ENCODE measurements around the gene C16orf96. TPM values are rescaled to one million over a fixed set of nuclear protein-coding genes. Genes with fewer than 3 reads are reported as not detected.
A peak's percentile ranks its signal among the peaks of the same experiment; 100 is the strongest.

The C16orf96 gene
- total RNA-seq, 1 donor: not detected

DNA sequence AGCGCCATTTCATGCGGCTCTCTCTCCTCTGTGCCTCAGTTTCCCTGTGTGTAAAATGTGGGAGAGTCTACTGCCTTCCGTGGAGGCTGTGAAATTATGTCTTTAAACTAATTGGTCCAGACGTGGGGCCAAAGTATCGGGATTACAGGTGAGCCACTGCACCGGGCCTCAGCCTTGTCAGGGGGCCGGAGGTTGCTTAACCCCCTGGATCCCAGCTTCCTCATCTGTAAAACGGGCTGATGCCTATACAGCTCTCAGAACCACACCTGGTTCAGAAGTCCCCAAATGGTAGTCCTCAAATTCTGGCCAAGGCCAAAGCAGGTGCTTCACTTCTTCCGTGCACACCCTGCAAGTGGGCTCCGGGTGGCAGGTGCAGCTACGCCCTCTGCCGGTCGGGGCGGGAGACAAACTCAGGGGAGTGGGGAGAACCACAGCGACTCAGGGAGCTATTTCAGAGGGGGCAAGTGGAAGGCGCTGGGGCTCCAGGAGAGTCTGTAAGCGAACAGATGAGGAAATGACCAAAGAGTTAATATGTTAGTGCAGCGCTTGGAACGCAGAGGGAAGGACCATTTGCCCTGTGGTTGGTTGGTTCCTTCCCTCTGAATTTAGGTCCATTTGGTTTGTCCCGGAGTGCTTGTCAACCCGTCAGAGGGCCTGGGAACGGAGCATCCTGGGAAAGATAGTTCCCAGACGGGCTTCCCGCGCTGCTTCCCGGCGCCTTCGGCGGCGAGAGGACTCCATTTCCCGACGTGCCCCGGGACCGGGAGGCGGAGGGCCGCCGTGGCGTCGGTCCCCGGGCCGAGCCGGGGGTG, 68.1 kb downstream of the C16orf96 start, which contains the start of gene MGRN1:
MGRN1 (plus strand) TSS at position 812 of the 812 bp plus-strand sequence. CDS start 135 bp downstream, outside the sequence.
- peak; percentile 98 for DNase-seq (ENCODE audit: low read depth)
- H3K4me3 ChIP-seq (ENCODE audit: low read depth, low read length): peak within 1 kb of the TSS; percentile 70
- TF ChIP-seq, protein P1, sequence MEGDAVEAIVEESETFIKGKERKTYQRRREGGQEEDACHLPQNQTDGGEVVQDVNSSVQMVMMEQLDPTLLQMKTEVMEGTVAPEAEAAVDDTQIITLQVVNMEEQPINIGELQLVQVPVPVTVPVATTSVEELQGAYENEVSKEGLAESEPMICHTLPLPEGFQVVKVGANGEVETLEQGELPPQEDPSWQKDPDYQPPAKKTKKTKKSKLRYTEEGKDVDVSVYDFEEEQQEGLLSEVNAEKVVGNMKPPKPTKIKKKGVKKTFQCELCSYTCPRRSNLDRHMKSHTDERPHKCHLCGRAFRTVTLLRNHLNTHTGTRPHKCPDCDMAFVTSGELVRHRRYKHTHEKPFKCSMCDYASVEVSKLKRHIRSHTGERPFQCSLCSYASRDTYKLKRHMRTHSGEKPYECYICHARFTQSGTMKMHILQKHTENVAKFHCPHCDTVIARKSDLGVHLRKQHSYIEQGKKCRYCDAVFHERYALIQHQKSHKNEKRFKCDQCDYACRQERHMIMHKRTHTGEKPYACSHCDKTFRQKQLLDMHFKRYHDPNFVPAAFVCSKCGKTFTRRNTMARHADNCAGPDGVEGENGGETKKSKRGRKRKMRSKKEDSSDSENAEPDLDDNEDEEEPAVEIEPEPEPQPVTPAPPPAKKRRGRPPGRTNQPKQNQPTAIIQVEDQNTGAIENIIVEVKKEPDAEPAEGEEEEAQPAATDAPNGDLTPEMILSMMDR (IDR thresholded peaks at IDR 0.05; ENCODE audit: insufficient read depth, low read depth, low read length): peak; percentile 97

DNA sequence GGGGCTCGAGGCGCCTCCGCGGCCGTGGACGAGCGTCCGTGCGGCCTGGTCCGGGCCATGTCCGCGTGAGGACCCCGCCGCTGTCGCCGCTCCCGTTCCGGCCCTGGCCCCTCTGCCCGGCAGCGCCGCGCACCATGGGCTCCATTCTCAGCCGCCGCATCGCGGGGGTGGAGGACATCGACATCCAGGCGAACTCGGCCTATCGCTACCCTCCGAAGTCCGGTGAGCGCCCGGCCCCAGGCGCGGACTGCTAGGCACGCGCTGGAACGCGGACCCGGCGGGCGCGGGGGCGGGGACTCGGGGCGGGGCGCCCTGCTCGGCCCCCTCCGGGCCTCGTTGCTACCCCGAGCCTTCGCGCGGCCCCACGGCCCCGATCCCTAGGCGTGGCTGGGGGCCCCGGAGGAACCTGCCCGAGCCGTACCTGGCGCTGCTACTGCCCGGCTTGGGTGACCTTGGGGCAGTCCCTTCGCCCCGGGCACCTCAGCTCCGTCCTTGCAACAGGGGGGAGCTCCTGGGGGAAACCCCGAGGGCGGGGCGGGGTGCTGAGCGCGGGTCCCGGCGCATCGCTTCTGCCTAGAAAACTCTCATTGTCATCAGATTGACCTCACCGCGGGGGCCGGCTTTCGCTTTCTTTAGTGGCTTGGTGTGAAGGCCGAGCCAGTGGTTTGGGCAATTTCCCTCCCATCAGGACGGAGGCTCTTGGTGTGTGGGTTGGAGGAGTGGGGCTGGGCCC, 68.9 kb downstream of the C16orf96 start:
- peak; percentile 83 for DNase-seq (ENCODE audit: low read depth)
- TF ChIP-seq, protein P1 (IDR thresholded peaks at IDR 0.05; ENCODE audit: insufficient read depth, low read depth, low read length): no peak
- H3K4me3 ChIP-seq (ENCODE audit: low read depth, low read length): peak overlapping the region; percentile 70

DNA sequence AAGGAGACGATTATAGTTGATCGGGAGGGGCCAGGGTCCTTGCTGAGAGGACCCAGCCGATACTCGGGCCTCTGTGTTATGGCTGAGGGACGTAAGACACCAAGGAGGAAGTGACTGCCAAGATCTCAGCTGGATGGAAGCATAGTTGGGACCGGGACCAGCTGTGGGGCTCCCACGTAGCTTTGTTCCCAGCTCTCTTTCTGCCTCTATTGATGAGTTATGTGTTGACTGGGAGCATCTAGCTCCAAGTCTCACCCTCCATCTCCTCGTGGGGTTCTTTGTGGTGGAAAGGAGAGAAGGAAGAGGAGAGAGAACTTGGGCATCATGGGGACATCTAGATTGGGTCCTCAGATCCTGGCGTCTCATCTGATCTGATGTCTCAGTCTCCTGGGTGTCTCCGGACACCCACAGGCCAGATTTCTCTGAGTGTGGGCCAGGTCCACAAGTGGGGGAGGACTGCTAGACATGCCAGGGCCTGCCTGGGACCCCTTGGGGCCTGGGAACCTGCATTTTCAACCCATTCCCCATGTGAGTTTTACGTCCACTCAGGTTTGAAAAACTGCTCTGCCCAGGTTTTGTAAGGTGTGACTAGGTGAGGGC, 69.5 kb downstream of the C16orf96 start:
- no peak for DNase-seq (ENCODE audit: low read depth)
- H3K4me3 ChIP-seq (ENCODE audit: low read depth, low read length): peak overlapping the region; percentile 70
- TF ChIP-seq, protein P1 (IDR thresholded peaks at IDR 0.05; ENCODE audit: insufficient read depth, low read depth, low read length): no peak

DNA sequence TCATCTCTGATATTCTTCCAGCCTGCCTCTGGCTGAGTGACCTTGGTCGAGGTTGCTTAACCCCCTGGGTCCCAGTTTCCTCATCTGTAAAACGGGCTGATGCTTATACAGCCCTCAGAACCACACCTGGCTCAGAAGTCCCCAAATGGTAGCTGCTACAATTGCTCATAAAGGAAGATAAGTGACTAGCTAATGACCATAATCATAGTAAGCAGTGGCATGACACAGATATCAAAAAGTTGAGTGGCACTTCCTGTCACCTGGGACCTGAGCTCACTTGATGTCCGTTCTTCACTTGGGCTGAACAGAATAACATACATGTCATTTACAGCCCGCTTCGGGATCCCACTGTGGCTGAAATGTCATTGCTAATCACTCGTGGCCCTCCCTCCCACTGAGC, 70.3 kb downstream of the C16orf96 start:
- no peak for DNase-seq (ENCODE audit: low read depth)
- H3K4me3 ChIP-seq (ENCODE audit: low read depth, low read length): peak overlapping the region; percentile 70
- TF ChIP-seq, protein P1 (IDR thresholded peaks at IDR 0.05; ENCODE audit: insufficient read depth, low read depth, low read length): no peak

DNA sequence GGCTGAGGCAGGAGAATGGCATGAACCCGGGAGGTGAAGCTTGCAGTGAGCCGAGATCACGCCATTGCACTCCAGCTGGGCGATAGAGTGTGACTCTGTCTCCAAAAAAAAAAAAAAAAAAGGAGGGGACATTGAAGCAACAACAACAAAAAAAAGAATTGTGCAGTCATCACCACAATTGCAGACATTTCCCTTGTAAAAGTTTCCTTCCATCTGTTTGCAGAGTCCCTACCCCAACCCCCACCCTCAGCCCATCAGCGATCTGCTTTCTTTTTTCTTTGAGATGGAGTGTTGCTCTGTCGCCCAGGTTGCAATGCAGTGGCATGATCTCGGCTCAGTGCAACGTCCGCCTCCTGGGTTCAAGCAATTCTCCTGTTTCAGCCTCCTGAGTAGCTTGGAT, 72.1 kb downstream of the C16orf96 start:
- no peak overlapping the region for H3K4me3 ChIP-seq (ENCODE audit: low read depth, low read length)
- TF ChIP-seq, protein P1 (IDR thresholded peaks at IDR 0.05; ENCODE audit: insufficient read depth, low read depth, low read length): no peak
- DNase-seq (ENCODE audit: low read depth): no peak

DNA sequence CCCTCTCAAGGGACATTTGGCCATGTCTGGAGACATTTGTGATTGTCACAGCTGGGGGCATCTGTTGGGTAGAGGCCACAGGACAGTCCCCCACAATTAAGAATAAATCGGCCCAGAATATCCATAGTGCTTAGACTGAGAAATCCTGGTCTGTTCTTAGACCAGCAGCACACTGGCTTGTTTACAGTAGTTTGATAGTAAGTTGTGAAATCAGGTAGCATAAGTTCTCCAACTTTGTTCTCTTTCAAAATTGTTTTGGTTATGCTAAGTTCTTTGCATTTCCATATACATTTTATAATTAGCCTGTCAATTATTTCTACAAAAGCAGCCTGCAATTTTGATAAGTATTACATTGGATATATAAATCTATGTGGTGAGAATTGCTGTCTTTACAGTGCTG, 75.3 kb downstream of the C16orf96 start:
- TF ChIP-seq, protein P1 (IDR thresholded peaks at IDR 0.05; ENCODE audit: insufficient read depth, low read depth, low read length): no peak
- H3K4me3 ChIP-seq (ENCODE audit: low read depth, low read length): no peak overlapping the region
- peak; percentile 10 for DNase-seq (ENCODE audit: low read depth)

All from fibroblast of villous mesenchyme (primary cell).